Activated CD4-positive, alpha-beta memory T cell treated with anti-CD3 and anti-CD28 coated beads for 36 hours (primary cell): ENCODE measurements around the gene SEZ6L2. TPM values are rescaled to one million over a fixed set of nuclear protein-coding genes. Genes with fewer than 3 reads are reported as not detected.

Experiments used
- CTCF ChIA-PET: fragments of 350-600 bp; sonication (Branson Sonifier 250); formaldehyde crosslinking; loops from one replicate; lab custom pipeline; 2021; ENCODE audit warnings: antibody characterized with exemption, inconsistent platforms; lab: Charles Lee
- POLR2A ChIA-PET: fragments of 350-600 bp; sonication (Branson Sonifier 250); formaldehyde crosslinking; loops from one replicate; lab custom pipeline; 2021; ENCODE audit warnings: antibody characterized with exemption; lab: Charles Lee
- DNase-seq: peaks from one replicate; pipeline ENCODE4 v3.0.0-alpha.2; 2020
- H3K27ac Mint-ChIP-seq: one replicate; pipeline ENCODE4 v1.8.0; 2021; ENCODE audit warnings: mixed read lengths
- H3K27me3 Mint-ChIP-seq: one replicate; pipeline ENCODE4 v1.8.0; 2021; ENCODE audit warnings: mixed read lengths
- H3K36me3 Mint-ChIP-seq: one replicate; pipeline ENCODE4 v1.8.0; 2021; ENCODE audit warnings: mixed read lengths
- H3K4me1 Mint-ChIP-seq: one replicate; pipeline ENCODE4 v1.8.0; 2021; ENCODE audit warnings: low read depth, mixed read lengths
- H3K4me3 Mint-ChIP-seq: one replicate; pipeline ENCODE4 v1.8.0; 2021; ENCODE audit warnings: mild to moderate bottlenecking, mixed read lengths
- H3K9me3 Mint-ChIP-seq: one replicate; pipeline ENCODE4 v1.8.0; 2021; ENCODE audit warnings: mixed read lengths
- intact Hi-C: fragments of 100-400 bp; cut with micrococcal nuclease; formaldehyde crosslinking; loops from one replicate; pipeline ENCODE4 v1.15.1; 2023
- total RNA-seq, 2 experiments: library from RNA; stranded (reverse); gene quantifications; one replicate each; pipeline ENCODE4 v1.2.3, GENCODE V29; 2021

The SEZ6L2 gene
- total RNA-seq, 2 experiments from 2014 or later = 0.38 to 0.58 TPM

DNA sequence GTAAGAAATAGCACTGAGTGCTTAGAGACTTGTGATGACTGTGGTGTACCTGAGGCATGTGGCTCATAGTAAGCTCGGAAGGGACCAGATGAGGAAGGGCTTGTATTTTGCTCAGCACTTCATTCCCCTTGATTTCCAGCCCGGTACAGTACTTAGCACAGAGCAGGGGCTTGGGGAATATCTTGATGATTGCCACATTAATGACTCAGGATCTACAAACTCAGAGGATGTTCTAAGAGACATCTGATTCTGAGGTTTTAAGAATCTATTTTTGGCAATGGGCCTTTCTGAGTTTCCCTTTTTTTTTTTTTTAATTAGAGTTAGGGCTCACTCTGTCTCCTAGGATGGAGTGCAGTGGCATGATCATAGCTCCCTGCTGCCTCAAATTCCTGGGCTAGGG is 10.0 kb upstream of the SEZ6L2 start:
- Mint-ChIP-seq H3K4me3 (no peak overlapping the region), H3K9me3 (no peaks in the 10 kb centered on the region), H3K36me3 (peaks cover 9% of the 10 kb centered on the region), H3K27ac (no peak overlapping the region), H3K4me1 (no peaks in the 10 kb centered on the region), H3K27me3 (no peaks in the 10 kb centered on the region)
- POLR2A ChIA-PET = no interaction called here
- no peak for DNase-seq
- intact Hi-C loops = no loop called here
- CTCF ChIA-PET = no interaction called here

DNA sequence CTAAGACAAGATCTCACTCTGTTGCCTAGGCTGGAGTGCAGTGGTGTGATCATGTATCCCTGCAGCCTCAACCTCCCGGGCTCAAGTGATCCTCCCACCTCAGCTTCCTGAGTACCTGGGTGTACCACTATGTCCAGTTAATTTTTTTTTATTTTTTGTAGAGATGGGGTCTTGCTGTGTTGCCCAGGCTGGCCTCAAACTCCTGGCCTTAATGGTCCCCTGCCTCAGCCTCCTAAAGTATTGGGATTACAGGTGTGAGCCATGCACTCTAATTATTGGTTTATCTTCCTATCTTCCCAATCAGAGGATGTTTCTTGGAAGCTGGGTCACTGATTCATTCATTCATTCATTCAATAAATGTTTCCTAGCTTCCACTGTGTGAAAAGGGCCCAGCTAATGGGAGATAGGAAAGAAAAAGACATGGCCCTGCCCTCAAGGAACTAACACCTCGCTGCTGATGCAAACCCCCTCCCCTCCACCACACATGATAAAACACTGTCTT is 9.4 kb upstream of the SEZ6L2 start:
- Mint-ChIP-seq H3K36me3 (peaks cover 5% of the 10 kb centered on the region), H3K27me3 (no peaks in the 10 kb centered on the region), H3K9me3 (no peaks in the 10 kb centered on the region), H3K4me3 (no peak overlapping the region), H3K4me1 (no peaks in the 10 kb centered on the region), H3K27ac (no peak overlapping the region)
- intact Hi-C loops = no loop called here
- DNase-seq = no peak
- ChIA-PET POLR2A (interaction anchor here (0.8 kb wide), 1 partner anchor 17 kb away, joined by 3 read pairs; no protein-coding TSS in a partner anchor), CTCF (no interaction called here)

- CTCF ChIA-PET = no interaction called here
- Mint-ChIP-seq H3K4me3 (no peak overlapping the region), H3K27ac (no peak overlapping the region), H3K4me1 (peaks cover 4% of the 10 kb centered on the region), H3K36me3 (no peaks in the 10 kb centered on the region), H3K9me3 (no peaks in the 10 kb centered on the region), H3K27me3 (no peaks in the 10 kb centered on the region)
- intact Hi-C loops = no loop called here
- DNase-seq = no peak
- POLR2A ChIA-PET = interaction anchor here (0.8 kb wide), 2 partner anchors 18 kb away, joined by 3 read pairs; no protein-coding TSS in a partner anchor
Observed at GRCh38 chr16:29907973-29908372, 8.6 kb upstream of the SEZ6L2 start.

GRCh38 chr16:29906520-29907244 is 7.3 kb upstream of the SEZ6L2 start:
- intact Hi-C loops = no loop called here
- no peaks in the 10 kb centered on the region for H3K36me3 Mint-ChIP-seq
- POLR2A ChIA-PET = interaction anchor here (0.8 kb wide), 1 partner anchor 19 kb away, joined by 3 read pairs; no protein-coding TSS in a partner anchor
- no peak for DNase-seq
- no peak overlapping the region for H3K4me3 Mint-ChIP-seq
- CTCF ChIA-PET = no interaction called here
- peaks cover 4% of the 10 kb centered on the region for H3K4me1 Mint-ChIP-seq
- H3K27ac Mint-ChIP-seq = no peak overlapping the region
- H3K9me3 Mint-ChIP-seq = no peaks in the 10 kb centered on the region
- no peaks in the 10 kb centered on the region for H3K27me3 Mint-ChIP-seq

DNA sequence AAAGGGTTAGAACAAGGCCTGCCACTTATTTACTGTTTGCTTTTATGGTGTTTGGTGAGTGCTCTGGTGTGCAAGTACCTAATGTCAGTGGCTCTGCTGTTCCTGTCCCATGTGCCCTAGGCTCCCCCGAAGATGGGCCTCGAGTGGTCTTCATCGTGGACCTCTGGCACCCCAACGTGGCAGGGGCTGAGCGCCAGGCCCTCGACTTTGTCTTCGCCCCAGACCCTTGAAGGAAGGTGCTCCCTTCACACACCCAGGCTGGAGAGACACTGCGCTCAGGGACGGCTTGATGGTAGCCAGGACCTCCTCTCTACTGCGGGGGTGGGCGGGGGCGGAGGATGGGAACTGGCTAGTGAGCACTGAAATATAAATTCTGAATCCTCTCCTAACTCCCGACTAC is 6.3 kb upstream of the SEZ6L2 start:
- Mint-ChIP-seq H3K9me3 (no peaks in the 10 kb centered on the region), H3K4me1 (peaks cover 5% of the 10 kb centered on the region), H3K36me3 (no peaks in the 10 kb centered on the region), H3K27me3 (no peaks in the 10 kb centered on the region), H3K4me3 (no peak overlapping the region), H3K27ac (no peak overlapping the region)
- intact Hi-C loops = no loop called here
- CTCF ChIA-PET = no interaction called here
- POLR2A ChIA-PET = no interaction called here
- no peak for DNase-seq

GRCh38 chr16:29904947-29905346 is 5.6 kb upstream of the SEZ6L2 start:
- H3K4me1 Mint-ChIP-seq = peaks cover 8% of the 10 kb centered on the region
- ChIA-PET POLR2A (no interaction called here), CTCF (no interaction called here)
- no peaks in the 10 kb centered on the region for H3K27me3 Mint-ChIP-seq
- intact Hi-C loops = no loop called here
- H3K9me3 Mint-ChIP-seq = no peaks in the 10 kb centered on the region
- no peak for DNase-seq
- H3K4me3 Mint-ChIP-seq = no peak overlapping the region
- H3K36me3 Mint-ChIP-seq = no peaks in the 10 kb centered on the region
- H3K27ac Mint-ChIP-seq = no peak overlapping the region

- no peak for DNase-seq
- H3K27me3 Mint-ChIP-seq = peaks cover 5% of the 10 kb centered on the region
- no peaks in the 10 kb centered on the region for H3K36me3 Mint-ChIP-seq
- intact Hi-C loops = no loop called here
- no peaks in the 10 kb centered on the region for H3K9me3 Mint-ChIP-seq
- H3K4me3 Mint-ChIP-seq = no peak overlapping the region
- H3K4me1 Mint-ChIP-seq = peaks cover 8% of the 10 kb centered on the region
- POLR2A ChIA-PET = no interaction called here
- no peak overlapping the region for H3K27ac Mint-ChIP-seq
- CTCF ChIA-PET = no interaction called here
Observed at GRCh38 chr16:29903590-29903989, 4.2 kb upstream of the SEZ6L2 start.

- no peaks in the 10 kb centered on the region for H3K36me3 Mint-ChIP-seq
- H3K4me1 Mint-ChIP-seq = peaks cover 8% of the 10 kb centered on the region
- H3K9me3 Mint-ChIP-seq = no peaks in the 10 kb centered on the region
- H3K27ac Mint-ChIP-seq = no peak overlapping the region
- intact Hi-C loops = no loop called here
- H3K4me3 Mint-ChIP-seq = no peak overlapping the region
- no peak for DNase-seq
- H3K27me3 Mint-ChIP-seq = peaks cover 18% of the 10 kb centered on the region
- ChIA-PET CTCF (interaction anchor here (1.5 to 2.0 kb wide), 4 partner anchors 24 to 201 kb away, joined by 3 to 12 read pairs (median 5); partner anchors contain the start of genes KCTD13 and TLCD3B), POLR2A (interaction anchor here (1.0 to 2.1 kb wide), 3 partner anchors 15 to 93 kb away, joined by 3 to 7 read pairs (median 6); partner anchors contain the start of genes HIRIP3 and KCTD13)
Observed at GRCh38 chr16:29901607-29901945, 2.2 kb upstream of the SEZ6L2 start.

- Mint-ChIP-seq H3K27me3 (peaks cover 18% of the 10 kb centered on the region), H3K4me1 (peaks cover 8% of the 10 kb centered on the region), H3K4me3 (peak overlapping the region; percentile 77), H3K36me3 (no peaks in the 10 kb centered on the region), H3K9me3 (no peaks in the 10 kb centered on the region), H3K27ac (no peak overlapping the region)
- no peak for DNase-seq
- intact Hi-C loops = loop anchor here (1.0 kb wide), 1 partner anchor 25 kb away; the partner anchor contains the start of gene KCTD13
- ChIA-PET POLR2A (interaction anchor here (1.0 to 2.1 kb wide), 3 partner anchors 15 to 94 kb away, joined by 3 to 7 read pairs (median 6); partner anchors contain the start of genes HIRIP3 and KCTD13), CTCF (interaction anchor here (0.9 to 2.0 kb wide), 5 partner anchors 25 to 201 kb away, joined by 3 to 12 read pairs (median 4); partner anchors contain the start of genes KCTD13 and TLCD3B)
Observed at GRCh38 chr16:29900888-29901606, 1.7 kb upstream of the SEZ6L2 start.

- Mint-ChIP-seq H3K4me3 (peak within 1 kb of the TSS; percentile 77), H3K36me3 (no peaks in the 10 kb centered on the region), H3K4me1 (peaks cover 8% of the 10 kb centered on the region), H3K27ac (no peak within 1 kb of the TSS), H3K9me3 (no peaks in the 10 kb centered on the region), H3K27me3 (peaks cover 18% of the 10 kb centered on the region)
- peak; percentile 71 for DNase-seq
- intact Hi-C loops = loop anchor here (1.0 kb wide), 1 partner anchor 26 kb away; the partner anchor contains the start of gene KCTD13
- ChIA-PET CTCF (interaction anchor here (0.6 to 2.0 kb wide), 7 partner anchors 10 to 200 kb away, joined by 3 to 12 read pairs (median 3); partner anchors contain the start of genes KCTD13 and TLCD3B), POLR2A (interaction anchor here (0.8 to 2.1 kb wide), 4 partner anchors 25 to 198 kb away, joined by 3 to 7 read pairs (median 6); partner anchors contain the start of genes HIRIP3 and KCTD13)
Observed at GRCh38 chr16:29900102-29900887, 945 bp upstream of the SEZ6L2 start, which contains the start of gene ASPHD1. ASPHD1 (plus strand) TSS chr16:29900488; CDS start chr16:29900972, 484 bp downstream.

- Mint-ChIP-seq H3K27ac (no peak overlapping the region), H3K9me3 (no peaks in the 10 kb centered on the region), H3K4me3 (no peak overlapping the region), H3K27me3 (peaks cover 18% of the 10 kb centered on the region), H3K4me1 (peaks cover 8% of the 10 kb centered on the region), H3K36me3 (no peaks in the 10 kb centered on the region)
- POLR2A ChIA-PET = interaction anchor here (1.3 kb wide), 1 partner anchor 27 kb away, joined by 6 read pairs; the partner anchor contains the start of gene KCTD13
- CTCF ChIA-PET = interaction anchor here (0.7 to 1.2 kb wide), 2 partner anchors 51 to 198 kb away, joined by 3 to 4 read pairs; no protein-coding TSS in a partner anchor
- DNase-seq = no peak
- intact Hi-C loops = no loop called here
Observed at GRCh38 chr16:29898804-29899515, 390 bp downstream of the SEZ6L2 start.
